Measurements from ENCODE around the gene SLC35G6.

The SLC35G6 gene

DNA sequence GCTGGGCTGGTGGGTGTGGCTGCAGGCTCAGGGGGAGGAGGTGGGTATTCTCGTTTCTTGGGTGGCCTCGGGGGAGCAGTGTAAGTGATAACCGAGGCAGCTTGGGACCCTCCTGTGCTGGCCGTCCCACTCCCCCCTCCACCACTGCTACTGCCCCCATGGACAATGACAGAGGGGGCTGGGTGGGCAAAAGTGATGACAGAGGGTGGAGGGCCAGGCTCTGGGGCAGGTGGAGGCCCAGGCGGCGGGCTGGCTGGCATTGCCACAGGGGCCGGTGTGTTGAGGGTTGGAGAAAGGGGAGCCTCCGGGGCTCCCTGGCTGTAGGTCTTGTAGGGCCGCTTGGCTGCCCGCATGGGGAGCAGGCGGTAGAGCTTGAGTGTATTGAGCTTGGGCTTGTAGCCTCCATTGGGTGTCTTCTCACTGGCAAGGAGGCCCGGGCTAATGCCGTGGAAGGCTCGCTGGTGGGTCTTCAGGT lies 17.8 kb upstream of the SLC35G6 start:
- no peak overlapping the region for H3K27ac ChIP-seq
- TF ChIP-seq CTCF (conservative IDR thresholded peaks at IDR 0.05): no peak

DNA sequence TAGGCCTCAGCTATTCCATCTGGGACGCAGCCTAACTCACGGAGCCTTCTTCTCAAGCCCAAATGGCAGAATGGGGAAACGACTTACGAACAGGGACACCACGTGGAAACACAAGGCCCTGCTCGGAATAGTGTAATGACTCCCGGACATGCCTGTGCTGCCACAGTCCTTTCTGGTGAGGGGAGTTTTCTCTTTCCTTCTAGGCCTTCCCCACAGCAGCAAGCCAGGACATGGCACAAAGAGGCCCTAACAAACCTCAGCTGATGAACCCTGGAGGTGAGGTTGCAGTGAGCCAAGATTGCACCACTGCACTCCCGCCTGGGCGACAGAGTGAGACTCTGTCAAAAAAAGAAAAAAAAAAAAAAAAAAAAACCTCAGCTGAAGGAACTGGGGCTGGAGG lies 17.2 kb upstream of the SLC35G6 start:
- no peak overlapping the region for H3K27ac ChIP-seq
- TF ChIP-seq CTCF (conservative IDR thresholded peaks at IDR 0.05): no peak

DNA sequence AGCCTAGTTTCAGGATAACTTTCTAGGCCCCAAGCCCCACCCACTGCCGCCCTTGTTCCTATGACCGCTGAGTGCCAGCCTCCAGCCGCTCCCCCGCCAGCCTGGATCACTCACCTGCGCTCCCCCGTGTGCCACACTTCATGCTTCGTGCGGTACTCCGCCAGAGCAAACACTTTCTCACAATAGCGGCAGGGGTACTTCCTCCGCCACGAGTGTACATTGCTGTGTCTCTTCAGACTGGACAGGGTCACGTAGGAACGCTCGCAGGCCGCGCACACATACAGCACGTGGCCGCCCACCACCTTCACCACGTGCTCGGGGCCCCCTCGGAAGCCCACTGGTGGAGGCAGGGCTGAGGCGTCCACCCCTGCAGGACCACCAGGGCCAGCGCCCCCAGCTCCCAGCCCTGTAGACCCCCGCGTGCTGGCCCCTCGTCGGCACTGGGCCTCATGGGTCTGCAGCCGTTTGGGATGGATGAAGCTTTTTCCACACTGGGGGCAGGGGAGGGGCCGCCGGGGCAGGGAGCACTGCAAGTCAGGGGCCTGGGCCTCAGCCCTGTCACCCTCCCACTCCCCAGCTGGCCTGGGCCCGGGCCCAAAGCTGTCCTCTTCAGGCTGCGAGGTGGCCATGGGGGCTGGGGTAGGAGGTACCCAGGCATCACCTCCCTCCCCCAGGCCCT lies 15.5 kb upstream of the SLC35G6 start:
- TF ChIP-seq CTCF (conservative IDR thresholded peaks at IDR 0.05): no peak
- no peak overlapping the region for H3K27ac ChIP-seq

- no peak for TF ChIP-seq CTCF (conservative IDR thresholded peaks at IDR 0.05)
- H3K27ac ChIP-seq: no peak overlapping the region
Observed at GRCh38 chr17:7466318-7466638, 15.0 kb upstream of the SLC35G6 start.

DNA sequence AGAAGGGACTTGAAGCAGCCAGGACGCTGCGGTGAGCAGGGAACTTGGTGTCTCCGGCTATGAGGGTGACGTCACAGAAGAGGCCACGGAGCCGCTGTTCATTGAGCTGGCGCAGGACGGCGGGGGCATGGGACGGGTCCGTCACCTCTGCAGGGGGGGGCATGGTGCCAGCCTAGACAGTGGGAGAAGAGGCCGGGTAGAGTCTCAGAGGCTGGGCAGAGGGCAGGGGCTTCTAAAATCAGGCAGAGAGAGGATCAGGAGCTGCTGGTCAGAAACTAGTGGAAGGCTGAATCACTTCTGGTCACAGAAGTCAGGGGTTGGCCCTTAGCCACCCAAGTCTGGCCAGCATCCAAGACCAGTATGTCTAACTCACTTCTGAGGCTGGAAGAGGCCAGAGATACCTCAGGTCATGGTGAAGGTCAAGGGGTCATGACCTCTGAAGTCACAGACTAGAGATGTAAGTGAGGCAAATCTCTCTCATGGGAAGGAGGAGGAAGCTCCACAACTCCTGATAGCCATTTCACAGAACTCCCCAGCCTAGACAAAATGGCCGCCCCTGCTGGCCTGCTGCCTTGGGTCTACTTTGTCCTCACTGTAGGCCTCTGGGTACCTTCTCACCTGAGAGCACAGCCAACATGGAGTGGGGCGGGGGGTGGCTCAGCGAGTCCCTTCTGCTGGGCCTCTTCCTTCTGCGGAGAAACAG lies 14.5 kb upstream of the SLC35G6 start:
- H3K27ac ChIP-seq: no peak overlapping the region
- no peak for TF ChIP-seq CTCF (conservative IDR thresholded peaks at IDR 0.05)

- no peak for TF ChIP-seq CTCF (conservative IDR thresholded peaks at IDR 0.05)
- H3K27ac ChIP-seq: no peak overlapping the region
Observed at GRCh38 chr17:7467498-7467897, 13.7 kb upstream of the SLC35G6 start.

DNA sequence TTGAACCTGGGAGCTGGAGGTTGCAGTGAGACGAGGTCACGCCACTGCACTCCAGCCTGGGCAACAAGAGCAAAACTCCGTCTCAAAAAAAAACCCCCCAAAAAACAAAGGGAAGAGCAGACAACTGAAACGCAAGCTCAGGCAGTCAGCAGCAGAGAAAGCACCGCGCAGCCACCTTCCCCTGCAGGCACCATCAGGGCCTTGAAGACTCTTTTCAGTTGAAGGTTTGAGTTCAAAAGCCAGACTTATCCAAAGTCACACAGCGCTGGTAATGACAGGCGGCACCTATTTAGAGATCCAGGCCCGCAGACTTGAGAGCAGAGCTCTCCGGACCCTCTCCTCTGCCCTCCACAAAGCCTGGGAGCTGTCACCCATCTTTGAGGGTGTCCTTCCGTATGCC lies 13.0 kb upstream of the SLC35G6 start:
- H3K27ac ChIP-seq: no peak overlapping the region
- TF ChIP-seq CTCF (conservative IDR thresholded peaks at IDR 0.05): no peak

Measured in VCaP (cell line).